NB4 (cell line): ENCODE measurements around the gene LEFTY1.

ENCODE experiments used
- MYC ChIP-seq: IDR thresholded peaks from 2 replicates; pipeline ENCODE4 v1.6.1; 2011; ENCODE audit warnings: low read depth, low read length
- POLR2A ChIP-seq: IDR thresholded peaks from 2 replicates; pipeline ENCODE4 v1.6.1; 2011; ENCODE audit warnings: mild to moderate bottlenecking; ENCODE audit not compliant: insufficient read length; ENCODE audit errors: extremely low read depth
- TF ChIP-seq, protein P1 (sequence below): IDR thresholded peaks from one replicate; pipeline ENCODE4 v1.5.1; 2012; ENCODE audit warnings: low read depth, low read length
- TF ChIP-seq, protein P2 (sequence below): IDR thresholded peaks from 2 replicates; pipeline ENCODE4 v1.6.1; 2011; ENCODE audit warnings: low read depth, low read length

DNA sequence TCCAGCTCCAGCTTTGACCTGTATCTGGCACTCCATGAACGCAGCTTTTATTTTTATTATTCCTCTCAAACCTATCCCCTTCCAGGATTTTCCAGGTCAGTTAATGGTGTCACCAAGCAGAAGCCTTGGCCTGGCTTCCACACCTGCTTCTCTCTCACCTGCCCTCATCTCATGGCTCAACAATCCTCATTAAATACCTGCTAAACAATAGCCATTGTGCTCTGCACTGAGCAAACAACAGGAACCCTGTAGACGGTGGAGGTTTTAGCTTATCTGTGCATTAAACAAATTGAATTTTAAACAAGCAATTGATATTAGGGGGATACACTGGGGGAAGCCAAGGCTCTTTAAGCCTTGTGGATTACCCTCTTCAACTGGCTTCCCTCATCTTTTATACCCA lies 19.8 kb upstream of the LEFTY1 start:
- TF ChIP-seq, protein P1, sequence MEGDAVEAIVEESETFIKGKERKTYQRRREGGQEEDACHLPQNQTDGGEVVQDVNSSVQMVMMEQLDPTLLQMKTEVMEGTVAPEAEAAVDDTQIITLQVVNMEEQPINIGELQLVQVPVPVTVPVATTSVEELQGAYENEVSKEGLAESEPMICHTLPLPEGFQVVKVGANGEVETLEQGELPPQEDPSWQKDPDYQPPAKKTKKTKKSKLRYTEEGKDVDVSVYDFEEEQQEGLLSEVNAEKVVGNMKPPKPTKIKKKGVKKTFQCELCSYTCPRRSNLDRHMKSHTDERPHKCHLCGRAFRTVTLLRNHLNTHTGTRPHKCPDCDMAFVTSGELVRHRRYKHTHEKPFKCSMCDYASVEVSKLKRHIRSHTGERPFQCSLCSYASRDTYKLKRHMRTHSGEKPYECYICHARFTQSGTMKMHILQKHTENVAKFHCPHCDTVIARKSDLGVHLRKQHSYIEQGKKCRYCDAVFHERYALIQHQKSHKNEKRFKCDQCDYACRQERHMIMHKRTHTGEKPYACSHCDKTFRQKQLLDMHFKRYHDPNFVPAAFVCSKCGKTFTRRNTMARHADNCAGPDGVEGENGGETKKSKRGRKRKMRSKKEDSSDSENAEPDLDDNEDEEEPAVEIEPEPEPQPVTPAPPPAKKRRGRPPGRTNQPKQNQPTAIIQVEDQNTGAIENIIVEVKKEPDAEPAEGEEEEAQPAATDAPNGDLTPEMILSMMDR: no peak
- TF ChIP-seq POLR2A (no peak), MYC (no peak)
- TF ChIP-seq, protein P2, sequence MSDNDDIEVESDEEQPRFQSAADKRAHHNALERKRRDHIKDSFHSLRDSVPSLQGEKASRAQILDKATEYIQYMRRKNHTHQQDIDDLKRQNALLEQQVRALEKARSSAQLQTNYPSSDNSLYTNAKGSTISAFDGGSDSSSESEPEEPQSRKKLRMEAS: no peak
